Natural killer cell (primary cell): ENCODE results near the gene MTHFR. TPM values are rescaled to one million over a fixed set of nuclear protein-coding genes. Genes with fewer than 3 reads are reported as not detected.

Source experiments
- ATAC-seq, 3 donors: fragments of 150-1000 bp in 2 of 3; fragments of 200-7000 bp in 1 of 3; cut with Tn5 transposase; 1 replicate in 1 of 3; 2 replicates in 2 of 3; pipeline ENCODE4 v1.10.0; 2021; ENCODE audit warnings: mild to moderate bottlenecking in 2 of 3, moderate library complexity in 2 of 3
- DNase-seq, 2 donors: peaks; one replicate each; pipeline versions ENCODE4 v3.0.0 to v3.0.0-alpha.2; 2013 to 2021; ENCODE audit warnings: mixed read lengths in 1 of 2
- H3K27ac ChIP-seq: one replicate; pipeline ENCODE4 v1.5.1; 2013; ENCODE audit warnings: mild to moderate bottlenecking, low read length
- H3K27me3 ChIP-seq: one replicate; pipeline ENCODE4 v1.6.1; 2013; ENCODE audit warnings: low read length; ENCODE audit not compliant: control insufficient read depth, insufficient read depth
- H3K36me3 ChIP-seq: one replicate; pipeline ENCODE4 v1.6.1; 2013; ENCODE audit warnings: low read length; ENCODE audit not compliant: control insufficient read depth, insufficient read depth
- H3K4me1 ChIP-seq: one replicate; pipeline ENCODE4 v1.6.1; 2013; ENCODE audit warnings: low read length; ENCODE audit not compliant: control insufficient read depth, insufficient read depth
- H3K4me3 ChIP-seq: one replicate; pipeline ENCODE4 v1.5.1; 2013; ENCODE audit warnings: low read length
- H3K9me3 ChIP-seq: one replicate; pipeline ENCODE4 v1.6.1; 2013; ENCODE audit warnings: low read length; ENCODE audit not compliant: control insufficient read depth, insufficient read depth
- H3K27ac Mint-ChIP-seq, 2 donors: one replicate each; pipeline ENCODE4 v1.8.0; 2022; ENCODE audit warnings: mild to moderate bottlenecking in 2 of 2, mixed read lengths in 2 of 2, moderate library complexity in 1 of 2
- H3K27me3 Mint-ChIP-seq, 2 donors: one replicate each; pipeline ENCODE4 v1.8.0; 2022; ENCODE audit warnings: low read depth in 2 of 2, mixed read lengths in 2 of 2
- H3K36me3 Mint-ChIP-seq: one replicate; pipeline ENCODE4 v1.8.0; 2022; ENCODE audit warnings: mixed read lengths
- H3K4me1 Mint-ChIP-seq, 2 donors: one replicate each; pipeline ENCODE4 v1.8.0; 2022; ENCODE audit warnings: mixed read lengths in 2 of 2
- H3K4me3 Mint-ChIP-seq: one replicate; pipeline ENCODE4 v1.8.0; 2022; ENCODE audit warnings: mild to moderate bottlenecking, moderate library complexity, mixed read lengths
- H3K9me3 Mint-ChIP-seq, 2 donors: one replicate each; pipeline ENCODE4 v1.8.0; 2022; ENCODE audit warnings: mixed read lengths in 2 of 2
- CTCF ChIP-seq: fragments of 200-600 bp; IDR thresholded peaks from one replicate; pipeline ENCODE4 v1.8.0; 2022; ENCODE audit warnings: antibody characterized with exemption
- WGBS: methylation state at CpG from one replicate; pipeline ENCODE4 v1.1.7; 2013; ENCODE audit warnings: missing lambda C conversion rate; ENCODE audit not compliant: insufficient coverage; 5-methylcytosine and 5-hydroxymethylcytosine counted together
- intact Hi-C: fragments of 100-400 bp; cut with micrococcal nuclease; formaldehyde crosslinking; loops from one replicate; pipeline ENCODE4 v1.14.2; 2022
- total RNA-seq, 4 donors: library from RNA; stranded (reverse); fragments of 120-200 nt in 1 of 4; gene quantifications; one replicate each; pipeline versions ENCODE4 v1.2.3 to v1.2.4, GENCODE V29; 2013 to 2022

Gene MTHFR
- total RNA-seq, 3 donors from 2014 or later (not counting 1 experiment from before 2014, with no cell fraction given): 61.8 to 78.4 (median 69.5) TPM

GRCh38 chr1:11783556-11783955 is 22.2 kb downstream of the MTHFR start:
- TF ChIP-seq CTCF: no peak
- intact Hi-C loops: no loop called here
- Histone ChIP-seq H3K4me1 (peaks cover 18% of the 10 kb centered on the region), H3K27me3 (no peaks in the 10 kb centered on the region), H3K9me3 (no peaks in the 10 kb centered on the region), H3K27ac (no peak overlapping the region), H3K36me3 (no peaks in the 10 kb centered on the region), H3K4me3 (no peak overlapping the region)
- no peak for DNase-seq
- Mint-ChIP-seq H3K36me3 (no peaks in the 10 kb centered on the region), H3K27me3 (no peaks in the 10 kb centered on the region), H3K9me3 (no peaks in the 10 kb centered on the region), H3K4me3 (no peak overlapping the region), H3K27ac (no peak overlapping the region), H3K4me1 (peaks cover 5 to 12% of the 10 kb centered on the region in 2 donors)
- no peak for ATAC-seq
- 89% methylated on average over 6 of the region's 6 CpGs for WGBS

DNA sequence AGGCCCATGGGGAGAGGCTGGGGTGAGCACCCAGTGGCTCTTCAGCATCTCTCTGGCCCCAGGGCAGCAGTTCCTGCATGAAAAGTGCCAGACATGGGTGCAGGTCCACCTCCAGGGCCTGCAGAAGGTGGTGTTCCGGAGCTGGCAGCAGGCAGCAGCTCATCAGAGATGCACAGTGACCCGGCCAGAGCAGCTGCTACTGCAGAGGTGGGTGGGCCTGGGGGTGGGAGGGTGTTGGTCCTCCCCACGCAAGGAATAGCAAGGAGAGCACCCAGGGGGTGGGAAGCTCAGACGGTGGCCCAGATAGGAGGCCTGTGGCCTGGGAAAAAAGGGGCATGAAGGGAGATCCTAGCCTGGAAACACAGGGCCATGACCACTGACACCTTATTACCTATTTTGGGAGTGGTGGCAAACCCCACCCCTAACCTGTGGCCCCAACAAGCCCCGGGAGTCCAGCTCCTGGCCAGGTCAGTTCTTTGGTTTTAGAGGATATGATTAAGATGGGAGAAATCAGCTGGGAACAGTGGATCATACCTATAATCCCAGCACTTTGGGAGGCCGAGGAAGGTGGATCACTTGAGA is 23.5 kb downstream of the MTHFR start:
- no peaks in the 10 kb centered on the region for H3K36me3 Mint-ChIP-seq
- no peak overlapping the region for H3K4me3 Mint-ChIP-seq
- Histone ChIP-seq H3K27me3 (no peaks in the 10 kb centered on the region), H3K4me3 (no peak overlapping the region), H3K27ac (no peak overlapping the region), H3K4me1 (peaks cover 18% of the 10 kb centered on the region), H3K9me3 (no peaks in the 10 kb centered on the region), H3K36me3 (no peaks in the 10 kb centered on the region)
- H3K27ac Mint-ChIP-seq: no peak overlapping the region
- 85% methylated on average over 5 of the region's 6 CpGs for WGBS
- intact Hi-C loops: no loop called here
- no peak for ATAC-seq
- TF ChIP-seq CTCF: no peak
- no peaks in the 10 kb centered on the region for H3K27me3 Mint-ChIP-seq
- peaks cover 5 to 12% of the 10 kb centered on the region in 2 donors for H3K4me1 Mint-ChIP-seq
- DNase-seq: no peak
- H3K9me3 Mint-ChIP-seq: no peaks in the 10 kb centered on the region

GRCh38 chr1:11781297-11781696 is 24.5 kb downstream of the MTHFR start:
- Histone ChIP-seq H3K4me1 (peaks cover 18% of the 10 kb centered on the region), H3K27me3 (no peaks in the 10 kb centered on the region), H3K36me3 (no peaks in the 10 kb centered on the region), H3K4me3 (no peak overlapping the region), H3K9me3 (no peaks in the 10 kb centered on the region), H3K27ac (no peak overlapping the region)
- Mint-ChIP-seq H3K4me1 (peaks cover 5 to 12% of the 10 kb centered on the region in 2 donors), H3K4me3 (no peak overlapping the region), H3K9me3 (no peaks in the 10 kb centered on the region), H3K36me3 (no peaks in the 10 kb centered on the region), H3K27ac (no peak overlapping the region), H3K27me3 (no peaks in the 10 kb centered on the region)
- no peak for TF ChIP-seq CTCF
- intact Hi-C loops: no loop called here
- WGBS: 96% methylated on average over 12 of the region's 12 CpGs
- DNase-seq: no peak
- ATAC-seq: no peak
